ENCODE measurements around the gene SP3. TPM values are rescaled to one million over a fixed set of nuclear protein-coding genes. Genes with fewer than 3 reads are reported as not detected.

Gene SP3
- total and polyA plus RNA-seq, 8 donors: 69.0 to 143 (median 122) TPM

- H3K4me1 ChIP-seq: peaks cover 3 to 4% of the 10 kb centered on the region in 2 donors
- H3K27ac ChIP-seq: no peak overlapping the region
- ATAC-seq (no peak), DNase-seq (no peak)
- intact Hi-C loops (cut with DNase I): no loop called here
- H3K9me3 ChIP-seq: no peaks in the 10 kb centered on the region
- no peaks in the 10 kb centered on the region for H3K36me3 ChIP-seq
- TF ChIP-seq CTCF (IDR thresholded peaks at IDR 0.05): no peak
- H3K4me3 ChIP-seq: no peak overlapping the region
- H3K27me3 ChIP-seq: no peaks in the 10 kb centered on the region
Observed at GRCh38 chr2:174007010-174007409, 41.8 kb upstream of the SP3 start.

- Histone ChIP-seq H3K27me3 (no peaks in the 10 kb centered on the region), H3K4me3 (no peak overlapping the region), H3K36me3 (no peaks in the 10 kb centered on the region), H3K27ac (no peak overlapping the region), H3K9me3 (no peaks in the 10 kb centered on the region), H3K4me1 (no peaks in the 10 kb centered on the region)
- no peak for ATAC-seq
- no peak for DNase-seq
- intact Hi-C loops (cut with DNase I): no loop called here
- no peak for TF ChIP-seq CTCF (IDR thresholded peaks at IDR 0.05)
Observed at GRCh38 chr2:174005801-174006419, 40.7 kb upstream of the SP3 start.

- Histone ChIP-seq H3K4me3 (no peak overlapping the region), H3K36me3 (no peaks in the 10 kb centered on the region), H3K9me3 (no peaks in the 10 kb centered on the region), H3K27ac (no peak overlapping the region), H3K27me3 (no peaks in the 10 kb centered on the region), H3K4me1 (no peaks in the 10 kb centered on the region)
- TF ChIP-seq CTCF (IDR thresholded peaks at IDR 0.05): no peak
- DNase-seq (no peak), ATAC-seq (peak; percentile 61)
- intact Hi-C loops (cut with DNase I): no loop called here
Observed at GRCh38 chr2:174004905-174005605, 39.9 kb upstream of the SP3 start.

GRCh38 chr2:174003720-174004695, 38.8 kb upstream of the SP3 start:
- Histone ChIP-seq H3K4me1 (peaks cover 0 to 9% of the 10 kb centered on the region in 2 donors), H3K9me3 (no peaks in the 10 kb centered on the region), H3K4me3 (no peak overlapping the region), H3K36me3 (no peaks in the 10 kb centered on the region), H3K27ac (no peak overlapping the region), H3K27me3 (no peaks in the 10 kb centered on the region)
- DNase-seq (no peak), ATAC-seq (no peak)
- no peak for TF ChIP-seq CTCF (IDR thresholded peaks at IDR 0.05)
- intact Hi-C loops (cut with DNase I): no loop called here

GRCh38 chr2:174002679-174003078, 37.5 kb upstream of the SP3 start:
- H3K9me3 ChIP-seq: no peaks in the 10 kb centered on the region
- no peak for ATAC-seq
- DNase-seq: no peak
- no peaks in the 10 kb centered on the region for H3K36me3 ChIP-seq
- H3K4me3 ChIP-seq: no peak overlapping the region
- H3K4me1 ChIP-seq: peaks cover 4 to 22% of the 10 kb centered on the region in 2 donors
- no peak for TF ChIP-seq CTCF (IDR thresholded peaks at IDR 0.05)
- H3K27ac ChIP-seq: no peak overlapping the region
- intact Hi-C loops (cut with DNase I): no loop called here
- H3K27me3 ChIP-seq: no peaks in the 10 kb centered on the region

Measured in left lung (tissue), 10 donors.